ENCODE results near the gene ENAH. TPM values are rescaled to one million over a fixed set of nuclear protein-coding genes. Genes with fewer than 3 reads are reported as not detected.

Gene ENAH
- total RNA-seq, 4 donors from 2014 or later, result 158 to 295 (median 225) TPM

- 78 to 83% methylated on average over 5 to 10 of the region's 10 CpGs for WGBS, 2 donors (ENCODE audit: low coverage in 1 of 2)
- TF ChIP-seq CTCF (IDR thresholded peaks at IDR 0.05) (no peak), POLR2A (IDR thresholded peaks at IDR 0.05) (no peak), EP300 (IDR thresholded peaks at IDR 0.05) (no peak), POLR2AphosphoS5 (IDR thresholded peaks at IDR 0.05) (no peak)
- no peaks in the 10 kb centered on the region for H3K36me3 ChIP-seq
- no peak overlapping the region for H3K4me3 ChIP-seq
- H3K27ac ChIP-seq, result no peak overlapping the region
- no peaks in the 10 kb centered on the region for H3K27me3 ChIP-seq
- peaks cover 0 to 34% (median 0%) of the 10 kb centered on the region in 3 donors for H3K4me1 ChIP-seq
- no peak for ATAC-seq
- H3K9me3 ChIP-seq, result no peaks in the 10 kb centered on the region
Measured at GRCh38 chr1:225537554-225538251, 115.2 kb downstream of the ENAH start.

GRCh38 chr1:225535280-225535679, 117.6 kb downstream of the ENAH start:
- ATAC-seq, result no peak
- TF ChIP-seq EP300 (IDR thresholded peaks at IDR 0.05) (no peak), POLR2AphosphoS5 (IDR thresholded peaks at IDR 0.05) (no peak), POLR2A (IDR thresholded peaks at IDR 0.05) (no peak)
- Histone ChIP-seq H3K27ac (no peak overlapping the region), H3K4me3 (no peak overlapping the region), H3K27me3 (no peaks in the 10 kb centered on the region), H3K9me3 (no peaks in the 10 kb centered on the region), H3K4me1 (peaks cover 0 to 13% (median 0%) of the 10 kb centered on the region in 3 donors), H3K36me3 (no peaks in the 10 kb centered on the region)
- 88 to 92% methylated on average over 6 of the region's 6 CpGs for WGBS, 2 donors (ENCODE audit: low coverage in 1 of 2)

GRCh38 chr1:225534772-225535171, 118.2 kb downstream of the ENAH start:
- peaks cover 0 to 2% of the 10 kb centered on the region in 2 donors for H3K36me3 ChIP-seq
- H3K4me1 ChIP-seq, result peaks cover 0 to 9% (median 0%) of the 10 kb centered on the region in 3 donors
- no peak for ATAC-seq
- WGBS, 2 donors (ENCODE audit: low coverage in 1 of 2), result 90 to 95% methylated on average over 2 of the region's 2 CpGs
- TF ChIP-seq CTCF (IDR thresholded peaks at IDR 0.05) (no peak), POLR2A (IDR thresholded peaks at IDR 0.05) (no peak), POLR2AphosphoS5 (IDR thresholded peaks at IDR 0.05) (no peak), EP300 (IDR thresholded peaks at IDR 0.05) (no peak)
- H3K27me3 ChIP-seq, result no peaks in the 10 kb centered on the region
- no peak overlapping the region for H3K4me3 ChIP-seq
- no peaks in the 10 kb centered on the region for H3K9me3 ChIP-seq
- H3K27ac ChIP-seq, result no peak overlapping the region

- TF ChIP-seq EP300 (IDR thresholded peaks at IDR 0.05) (no peak), POLR2AphosphoS5 (IDR thresholded peaks at IDR 0.05) (no peak), CTCF (IDR thresholded peaks at IDR 0.05) (no peak), POLR2A (IDR thresholded peaks at IDR 0.05) (no peak)
- Histone ChIP-seq H3K9me3 (no peaks in the 10 kb centered on the region), H3K27ac (no peak overlapping the region), H3K4me1 (peaks cover 0 to 9% (median 0%) of the 10 kb centered on the region in 3 donors), H3K36me3 (peaks cover 0 to 5% of the 10 kb centered on the region in 2 donors), H3K4me3 (no peak overlapping the region), H3K27me3 (no peaks in the 10 kb centered on the region)
- no peak for ATAC-seq
- 81 to 100% methylated on average over 2 of the region's 2 CpGs for WGBS, 2 donors (ENCODE audit: low coverage in 1 of 2)
Measured at GRCh38 chr1:225534135-225534534, 118.8 kb downstream of the ENAH start.

- ATAC-seq, result no peak
- Histone ChIP-seq H3K4me1 (peaks cover 0 to 9% (median 0%) of the 10 kb centered on the region in 3 donors), H3K27me3 (no peaks in the 10 kb centered on the region), H3K27ac (no peak overlapping the region), H3K9me3 (no peaks in the 10 kb centered on the region), H3K36me3 (peaks cover 0 to 5% of the 10 kb centered on the region in 2 donors), H3K4me3 (no peak overlapping the region)
- 81% methylated on average over 1 of the region's 1 CpG; no CpG with 5 or more reads in 1 of the 2 donors for WGBS, 2 donors (ENCODE audit: low coverage in 1 of 2)
- TF ChIP-seq EP300 (IDR thresholded peaks at IDR 0.05) (no peak), CTCF (IDR thresholded peaks at IDR 0.05) (no peak), POLR2AphosphoS5 (IDR thresholded peaks at IDR 0.05) (no peak), POLR2A (IDR thresholded peaks at IDR 0.05) (no peak)
Measured at GRCh38 chr1:225533238-225533637, 119.7 kb downstream of the ENAH start.

Data from gastroesophageal sphincter (tissue), 4 donors.